ENCODE measurements around the gene POLR1C.
A peak's percentile ranks its signal among the peaks of the same experiment; 100 is the strongest.
"Not testable (repeated sequence)": the region's sequence is repeated elsewhere in the genome, so short reads cannot be mapped to it uniquely, and the experiment has no call there.

POLR1C gene

GRCh38 chr6:43516697-43517504 lies at the start of gene POLR1C, which contains the start of gene YIPF3:
Gene POLR1C, plus strand, starts transcription at chr6:43517089. Its CDS starts 21 bp downstream, at chr6:43517110.
Gene YIPF3, minus strand, starts transcription at chr6:43516926. Its CDS starts 119 bp downstream, at chr6:43516807.
- DNase-seq, result peak; percentile 97 to 98

GRCh38 chr6:43467265-43467664 lies 49.6 kb upstream of the POLR1C start:
- not testable (repeated sequence) for DNase-seq

- DNase-seq, result no peak
Observed at GRCh38 chr6:43467752-43468151, 49.1 kb upstream of the POLR1C start.

GRCh38 chr6:43468240-43468639 lies 48.6 kb upstream of the POLR1C start:
- DNase-seq, result no peak

GRCh38 chr6:43468748-43469681 lies 47.9 kb upstream of the POLR1C start:
- DNase-seq, result no peak

- no peak for DNase-seq
Observed at GRCh38 chr6:43469947-43470346, 46.9 kb upstream of the POLR1C start.

- no peak for DNase-seq
Observed at GRCh38 chr6:43471399-43471798, 45.5 kb upstream of the POLR1C start.

GRCh38 chr6:43472515-43472914 lies 44.4 kb upstream of the POLR1C start:
- DNase-seq, result no peak

GRCh38 chr6:43475516-43475915 lies 41.4 kb upstream of the POLR1C start:
- no peak for DNase-seq

GRCh38 chr6:43476746-43477145 lies 40.1 kb upstream of the POLR1C start:
- no peak for DNase-seq

- DNase-seq, result peak; percentile 59 to 82
Observed at GRCh38 chr6:43477235-43478007, 39.5 kb upstream of the POLR1C start, which contains the start of gene TJAP1. Gene TJAP1, plus strand, starts transcription at chr6:43477570. Its CDS starts 21,432 bp downstream, at chr6:43499002.

- no peak for DNase-seq
Observed at GRCh38 chr6:43478008-43478372, 38.9 kb upstream of the POLR1C start.

GRCh38 chr6:43481075-43481474 lies 35.8 kb upstream of the POLR1C start:
- DNase-seq, result no peak

GRCh38 chr6:43481591-43482236 lies 35.2 kb upstream of the POLR1C start:
- peak in 1 of 2 experiments; percentile 22 for DNase-seq

GRCh38 chr6:43488667-43489276 lies 28.1 kb upstream of the POLR1C start:
- no peak for DNase-seq

- no peak for DNase-seq
Observed at GRCh38 chr6:43489277-43490072, 27.4 kb upstream of the POLR1C start.

GRCh38 chr6:43490523-43490939 lies 26.4 kb upstream of the POLR1C start:
- DNase-seq, result no peak

- peak in 1 of 2 experiments; percentile 41 for DNase-seq
Observed at GRCh38 chr6:43491750-43492661, 24.9 kb upstream of the POLR1C start.

- no peak for DNase-seq
Observed at GRCh38 chr6:43492673-43493072, 24.2 kb upstream of the POLR1C start.

- no peak for DNase-seq
Observed at GRCh38 chr6:43493230-43493629, 23.7 kb upstream of the POLR1C start.

Data from SW 1271 (cell line).